DMS153 (cell line): ENCODE measurements around the gene LMX1B.

Experiments
- DNase-seq: peaks from one replicate; lab custom pipeline; 2025; lab: John Stamatoyannopoulos, UW

The LMX1B gene

DNA sequence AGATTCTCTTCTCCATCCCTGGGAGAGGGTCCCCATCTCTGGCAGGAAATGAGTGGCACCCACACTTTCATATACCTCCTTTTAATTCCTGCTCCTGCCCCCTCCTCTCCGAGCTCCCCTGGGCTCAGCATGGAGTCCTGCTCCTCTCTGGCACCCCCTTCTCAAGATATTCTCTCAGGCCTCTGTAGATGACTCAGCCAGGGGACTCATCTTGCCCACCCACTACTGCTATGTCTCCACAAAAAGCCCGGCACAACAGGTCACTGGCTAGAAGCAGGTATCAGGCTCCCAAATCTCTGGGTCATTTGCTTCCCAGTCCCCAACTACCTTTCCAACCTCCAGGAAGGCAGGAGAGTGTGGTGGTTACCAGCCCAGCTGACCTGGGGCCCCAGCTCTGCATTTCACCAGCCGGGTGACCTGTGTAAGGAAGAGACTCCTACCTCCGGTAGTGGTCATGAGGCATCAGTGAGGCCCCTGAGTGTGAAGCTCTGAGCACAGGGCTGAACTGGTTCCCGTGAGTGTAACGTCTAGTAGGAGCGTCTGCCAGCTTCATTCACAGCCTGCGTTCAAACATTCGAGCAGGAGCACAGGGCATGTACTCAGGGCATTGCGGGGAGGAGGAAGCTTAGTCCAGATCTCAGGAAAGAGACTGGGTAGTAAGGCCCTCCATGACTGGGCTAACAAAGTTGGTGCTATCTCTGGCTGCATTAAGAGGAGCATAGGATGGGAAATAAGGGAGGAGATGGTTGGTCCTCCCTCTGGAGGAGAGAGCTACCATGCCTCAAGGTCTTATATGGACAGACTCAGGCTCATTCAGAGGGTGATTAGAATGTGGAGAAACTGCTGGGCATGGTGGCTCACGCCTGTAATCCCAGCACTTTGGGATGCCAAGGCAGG lies 63.7 kb downstream of the LMX1B start:
- DNase-seq, result no peak

DNA sequence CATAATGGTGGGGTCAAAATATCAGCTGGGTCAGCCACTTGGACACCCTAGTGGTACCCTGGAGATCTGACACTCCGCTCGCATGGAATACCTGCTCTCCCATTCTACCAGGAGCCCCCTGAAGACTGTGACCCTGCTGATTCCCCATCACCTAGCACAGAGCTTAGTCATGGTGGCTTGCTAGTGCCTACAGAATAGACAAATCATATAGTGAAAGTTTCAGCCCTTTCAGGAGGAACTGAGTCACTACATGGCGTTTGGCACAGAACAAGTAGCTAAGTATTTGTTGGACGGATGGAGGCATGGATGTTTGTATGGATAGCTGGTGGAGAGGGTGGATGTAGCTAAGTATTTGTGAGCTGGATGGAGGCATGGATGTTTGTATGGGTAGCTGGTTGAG lies 65.3 kb downstream of the LMX1B start:
- no peak for DNase-seq

DNA sequence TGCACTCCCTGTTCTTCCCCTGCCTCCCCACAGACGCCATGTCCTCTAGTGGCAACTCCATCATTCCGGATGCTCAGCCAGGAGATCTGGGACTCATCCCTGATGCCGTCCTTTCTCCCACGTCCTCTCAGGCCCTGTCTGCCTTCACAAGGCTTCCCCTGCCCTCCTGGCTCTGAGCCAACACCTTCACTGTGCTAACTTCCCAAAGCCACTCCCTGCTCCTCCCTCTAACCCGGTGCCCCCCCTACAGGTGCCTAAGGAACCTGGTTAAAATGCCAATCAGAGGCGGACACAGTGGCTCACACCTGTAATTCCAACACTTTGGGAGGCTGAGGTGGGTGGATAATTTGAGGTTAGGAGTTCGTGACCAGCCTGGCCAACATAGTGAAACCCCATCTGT lies 67.6 kb downstream of the LMX1B start:
- DNase-seq, result no peak

DNA sequence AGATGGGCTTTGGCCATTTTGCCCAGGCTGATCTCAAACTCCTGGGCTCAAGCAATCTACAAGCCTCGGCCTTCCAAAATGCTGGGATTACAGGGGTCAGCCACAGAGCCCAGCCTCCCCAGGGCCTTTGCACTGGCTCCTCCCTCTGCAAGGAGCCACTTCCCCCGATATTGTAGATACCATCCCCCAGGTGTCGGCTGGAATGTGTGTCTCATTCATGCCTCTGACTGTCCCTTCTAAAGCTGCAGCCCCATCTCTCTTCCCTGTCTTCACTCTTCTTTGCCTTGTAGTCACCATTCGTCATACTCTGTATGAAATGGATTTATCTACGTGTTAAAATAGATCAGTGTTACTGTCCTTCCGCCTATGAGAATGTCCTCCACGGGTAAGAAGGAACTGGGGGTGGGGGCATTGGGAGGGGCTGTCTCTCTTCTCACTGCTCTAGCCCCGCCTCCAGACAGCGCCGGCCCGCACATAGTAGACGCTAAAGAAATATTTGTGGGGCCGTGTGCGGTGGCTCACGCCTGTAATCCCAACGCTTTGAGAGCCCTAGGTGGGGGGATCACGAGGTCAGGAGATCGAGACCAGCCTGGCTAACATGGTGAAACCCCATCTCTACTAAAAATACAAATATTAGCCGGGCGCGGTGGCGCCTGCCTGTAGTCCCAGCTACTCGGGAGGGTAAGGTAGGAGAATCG lies 68.5 kb downstream of the LMX1B start:
- no peak for DNase-seq

DNA sequence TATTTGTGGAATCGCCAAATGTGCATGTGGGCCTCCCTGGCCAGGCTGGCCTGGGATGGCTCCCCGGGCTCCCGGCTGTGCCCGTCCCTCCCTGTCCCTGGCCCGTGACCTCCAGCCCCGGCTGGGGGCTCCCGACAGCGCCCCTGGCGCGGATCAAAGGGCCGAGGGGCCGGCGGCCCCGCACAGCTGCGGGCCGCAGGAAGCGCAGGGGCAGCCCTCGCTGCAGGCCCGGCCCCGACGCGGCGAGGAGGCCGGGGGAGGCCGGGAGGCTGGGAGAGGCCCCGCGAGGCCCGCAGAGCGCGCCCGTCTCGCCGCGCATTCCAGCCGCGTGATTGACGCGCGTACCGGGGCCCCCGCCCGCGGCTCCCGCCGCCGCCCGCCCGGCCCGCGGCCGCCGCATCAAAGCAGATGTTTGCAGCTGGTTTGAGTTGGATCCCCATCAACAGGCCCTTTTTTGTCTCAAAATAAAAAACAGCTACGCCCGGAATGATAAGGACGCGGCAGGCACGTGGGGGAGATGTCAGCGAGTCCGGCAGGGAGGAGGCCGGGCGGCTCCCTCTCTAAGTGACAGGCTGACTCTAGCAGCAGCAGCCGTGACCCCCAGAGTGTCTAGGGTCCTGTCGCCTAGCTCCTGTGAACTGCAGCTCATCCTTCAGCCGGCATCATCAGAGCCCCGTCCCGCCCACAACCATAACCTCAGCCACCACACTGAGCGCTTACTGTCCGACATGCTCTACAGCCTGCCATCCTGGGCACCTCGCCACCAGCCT lies 69.4 kb downstream of the LMX1B start:
- DNase-seq, result no peak

DNA sequence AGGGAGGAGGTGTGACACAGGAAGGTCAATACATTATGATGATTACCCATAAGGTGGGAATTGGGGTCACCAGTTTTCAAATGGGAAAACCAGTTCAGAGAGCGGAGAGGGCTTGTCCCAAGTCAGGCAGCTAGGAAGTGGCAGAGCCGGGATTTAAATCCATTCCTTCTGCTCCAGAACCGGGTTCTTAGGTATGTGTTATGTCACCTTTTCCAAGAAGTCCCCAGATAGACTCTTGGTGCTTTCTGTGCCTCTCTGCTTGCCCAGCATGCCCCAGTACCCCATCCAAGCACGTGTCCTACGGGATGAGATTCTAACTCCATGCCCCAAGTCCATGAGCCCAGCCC lies 69.9 kb downstream of the LMX1B start:
- DNase-seq, result no peak

DNA sequence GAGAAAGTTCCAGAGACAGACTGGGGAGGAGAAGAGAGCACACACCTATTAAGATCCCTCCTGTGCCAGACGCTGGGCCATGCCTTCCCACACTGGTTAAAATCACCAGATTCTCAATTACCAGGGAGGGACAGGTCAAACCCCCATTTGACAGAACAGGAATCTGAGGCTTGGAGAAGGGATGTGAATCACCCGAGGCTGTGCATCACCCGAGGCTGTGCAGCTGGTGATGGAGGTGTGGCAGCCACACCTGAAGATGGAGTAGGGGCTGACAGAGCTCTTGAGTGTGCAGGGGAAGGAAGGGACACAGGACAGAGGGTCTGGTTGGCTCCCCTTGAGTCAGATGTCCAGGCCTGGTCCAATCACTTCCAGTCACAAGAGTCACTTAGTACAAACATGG lies 70.6 kb downstream of the LMX1B start:
- DNase-seq, result no peak

DNA sequence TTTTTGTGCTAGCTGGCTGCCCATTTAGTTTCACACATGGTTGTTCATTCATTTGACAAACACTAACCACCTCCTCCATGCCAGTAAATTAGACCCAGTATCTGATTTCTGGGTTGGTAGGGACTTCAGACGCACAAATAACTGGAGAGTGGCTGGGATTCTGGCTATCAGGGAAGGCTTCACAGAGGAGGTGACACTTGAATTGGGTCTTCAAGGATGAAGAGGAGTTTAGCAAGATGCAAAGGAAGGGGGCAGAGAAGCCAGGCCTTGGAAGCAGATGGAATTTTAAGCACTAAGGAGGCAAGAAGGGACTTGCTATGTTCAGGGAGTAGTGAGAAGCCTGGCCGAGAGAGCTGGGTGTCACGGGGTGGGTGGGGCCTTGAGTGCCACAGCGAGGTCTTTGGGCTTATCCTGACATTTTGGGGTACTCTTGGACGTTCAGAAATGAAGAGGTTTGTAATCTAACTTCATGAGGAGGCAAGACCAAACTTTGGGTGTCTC lies 71.3 kb downstream of the LMX1B start:
- DNase-seq, result no peak

DNA sequence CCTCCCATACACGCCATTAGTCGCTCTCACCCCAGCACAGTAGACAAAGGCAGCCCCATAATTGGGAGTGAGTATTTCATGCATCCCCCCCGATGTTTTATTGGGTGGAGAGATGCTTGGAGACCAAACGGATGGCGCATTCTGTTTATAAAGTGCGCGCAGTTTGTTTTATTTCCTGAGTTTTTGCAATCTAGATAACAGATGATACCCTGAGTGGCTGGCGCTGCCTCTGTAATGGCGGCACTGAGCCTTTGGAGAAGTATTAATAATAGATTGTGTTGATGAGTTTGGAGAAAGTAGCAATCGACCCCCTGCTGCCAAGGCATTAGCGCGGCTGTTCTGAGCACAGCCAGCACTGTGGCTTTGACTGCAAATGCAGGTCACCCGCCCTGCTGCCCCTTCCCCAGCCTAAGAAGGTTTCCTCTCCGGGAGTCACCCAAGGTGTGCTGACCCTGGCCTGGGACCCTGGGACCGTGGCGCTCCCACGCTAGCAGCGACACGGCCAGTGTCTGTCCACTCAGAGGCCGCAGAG lies 74.3 kb downstream of the LMX1B start:
- DNase-seq, result no peak

DNA sequence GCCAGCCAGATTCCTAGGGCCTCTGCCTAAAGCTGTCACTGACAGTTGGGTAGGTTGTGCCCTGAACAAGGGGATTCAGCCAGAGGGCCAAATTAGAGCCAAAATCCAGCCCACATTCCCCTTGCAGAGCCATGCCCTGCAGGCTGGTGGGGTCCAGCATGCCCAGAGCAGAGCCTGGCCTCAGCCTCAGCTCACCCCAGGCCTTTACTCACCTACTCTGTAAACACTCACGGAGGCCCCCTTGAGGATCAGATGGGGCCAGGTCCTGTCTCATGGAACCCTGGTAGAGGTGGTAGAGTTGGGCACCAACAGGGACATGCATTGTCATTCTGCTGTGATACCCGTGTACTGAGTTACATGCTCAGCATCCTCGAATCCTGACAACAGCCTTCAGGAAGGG lies 74.9 kb downstream of the LMX1B start:
- DNase-seq, result no peak

DNA sequence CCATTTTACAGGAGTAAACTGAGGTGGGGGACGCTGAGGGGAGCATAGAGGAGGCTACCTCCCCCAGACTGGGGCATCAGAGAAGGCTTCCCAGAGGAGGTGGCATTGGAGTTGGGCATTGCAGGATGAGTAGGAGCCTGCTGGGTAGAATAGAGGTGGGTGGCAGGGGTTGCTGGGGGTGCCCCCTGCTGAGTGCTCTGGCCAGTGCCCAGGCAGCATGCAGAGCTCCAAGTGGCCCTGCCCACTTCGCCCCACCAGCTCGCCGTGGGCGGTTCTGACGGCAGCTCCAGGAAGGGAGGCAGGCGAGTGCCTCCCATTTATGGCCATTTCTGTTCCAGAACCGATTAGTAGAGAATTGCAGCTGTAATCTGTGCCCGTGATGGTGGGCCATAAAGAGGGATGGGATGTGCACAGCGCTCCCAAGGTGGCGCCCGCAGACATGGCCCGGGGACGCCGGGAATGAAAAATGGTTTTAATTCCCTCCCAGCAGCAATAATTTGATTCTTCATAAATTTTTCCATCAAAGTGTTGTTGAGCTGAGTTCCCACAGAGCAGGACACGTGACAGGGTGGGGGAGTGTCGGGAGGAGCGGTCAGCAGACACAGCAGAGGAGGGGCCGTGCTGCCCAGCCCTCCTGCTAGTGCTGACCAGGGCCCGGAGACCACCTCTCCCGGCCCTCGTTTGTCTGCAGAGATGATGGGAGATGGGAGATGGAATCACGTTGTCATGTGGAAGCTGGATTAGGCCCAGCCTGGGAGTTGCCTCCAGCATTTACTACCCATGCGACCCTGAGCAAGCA lies 75.5 kb downstream of the LMX1B start:
- no peak for DNase-seq

DNA sequence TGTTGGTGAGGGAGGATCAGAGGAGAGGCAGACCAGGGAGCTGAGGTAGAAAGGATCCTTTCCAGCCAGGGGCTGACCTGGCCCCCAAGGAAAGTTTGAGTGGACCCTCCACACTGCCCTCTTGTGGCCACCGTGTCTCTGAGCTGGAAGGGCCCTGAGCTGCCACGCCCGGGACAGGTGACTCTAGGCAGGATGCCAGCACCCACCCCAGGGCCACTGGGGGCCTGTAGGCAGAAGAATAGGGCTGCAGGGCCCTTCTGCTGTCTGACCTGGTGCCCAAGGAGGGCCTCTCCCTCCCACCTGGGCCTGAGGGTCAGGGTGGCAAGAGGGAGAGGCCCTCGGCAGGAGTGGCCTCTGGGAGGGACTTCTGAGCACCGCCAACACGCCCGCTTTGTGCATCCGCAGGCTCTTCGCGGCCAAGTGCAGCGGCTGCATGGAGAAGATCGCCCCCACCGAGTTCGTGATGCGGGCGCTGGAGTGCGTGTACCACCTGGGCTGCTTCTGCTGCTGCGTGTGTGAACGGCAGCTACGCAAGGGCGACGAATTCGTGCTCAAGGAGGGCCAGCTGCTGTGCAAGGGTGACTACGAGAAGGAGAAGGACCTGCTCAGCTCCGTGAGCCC lies 76.8 kb downstream of the LMX1B start:
- no peak for DNase-seq

DNA sequence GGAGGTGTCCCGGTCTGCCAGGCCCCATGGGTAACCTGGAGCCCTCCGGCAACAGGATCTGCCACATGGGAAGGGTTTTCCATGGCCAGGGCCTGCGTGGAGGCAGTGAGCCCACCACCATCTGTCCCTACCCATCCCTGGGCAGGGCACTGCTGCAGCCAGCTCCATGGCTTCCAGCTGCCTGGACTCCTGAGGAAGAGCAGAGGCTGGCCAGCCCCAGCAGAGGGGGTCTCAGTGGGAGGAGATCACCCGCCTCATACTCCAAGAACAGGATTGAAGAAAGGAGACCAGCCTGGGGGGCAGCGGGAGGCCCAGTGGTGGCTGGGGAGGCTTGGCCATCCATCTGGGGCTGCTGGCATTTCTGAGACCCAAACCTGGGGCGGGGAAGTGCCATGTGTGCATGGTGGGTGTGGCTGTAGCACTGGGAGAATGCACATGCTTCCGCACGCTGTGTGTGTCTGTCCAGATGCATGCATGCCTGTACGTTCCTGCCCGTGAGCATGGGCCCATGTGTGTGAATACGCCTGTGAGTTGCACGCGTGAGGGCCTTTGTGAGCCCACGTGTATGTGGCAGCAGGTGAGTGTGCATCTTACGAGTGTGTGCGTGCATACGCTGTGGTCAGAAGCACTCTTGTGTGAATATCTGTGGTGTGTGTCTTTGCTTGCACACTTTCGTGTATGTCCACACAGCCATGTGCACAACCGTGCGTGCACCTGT lies 78.5 kb downstream of the LMX1B start:
- DNase-seq, result no peak

DNA sequence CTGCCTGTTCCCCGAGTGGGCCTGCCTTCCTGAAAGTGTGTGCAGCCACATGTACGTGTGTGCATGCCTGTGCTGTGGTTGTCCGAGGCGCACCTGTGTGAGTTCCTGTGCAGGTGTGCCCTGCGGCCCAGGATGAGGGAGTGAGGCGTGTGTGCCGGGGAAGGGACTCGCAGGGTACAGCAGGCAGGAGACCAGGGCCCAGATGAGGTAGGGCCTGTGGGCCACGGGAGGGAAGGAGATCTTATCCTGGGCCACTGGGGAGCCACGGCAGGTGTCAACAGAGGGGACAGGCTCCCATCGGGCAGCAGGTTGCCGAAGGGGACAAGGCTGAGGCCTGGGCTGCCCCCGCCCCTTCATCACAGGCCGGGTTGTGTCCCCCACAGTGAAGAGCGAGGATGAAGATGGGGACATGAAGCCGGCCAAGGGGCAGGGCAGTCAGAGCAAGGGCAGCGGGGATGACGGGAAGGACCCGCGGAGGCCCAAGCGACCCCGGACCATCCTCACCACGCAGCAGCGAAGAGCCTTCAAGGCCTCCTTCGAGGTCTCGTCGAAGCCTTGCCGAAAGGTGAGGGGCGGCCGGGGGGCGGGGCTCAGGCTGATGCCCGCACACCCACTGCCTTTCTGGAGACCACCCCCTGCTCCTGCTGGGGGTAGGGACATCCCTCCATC lies 79.2 kb downstream of the LMX1B start:
- DNase-seq, result no peak

DNA sequence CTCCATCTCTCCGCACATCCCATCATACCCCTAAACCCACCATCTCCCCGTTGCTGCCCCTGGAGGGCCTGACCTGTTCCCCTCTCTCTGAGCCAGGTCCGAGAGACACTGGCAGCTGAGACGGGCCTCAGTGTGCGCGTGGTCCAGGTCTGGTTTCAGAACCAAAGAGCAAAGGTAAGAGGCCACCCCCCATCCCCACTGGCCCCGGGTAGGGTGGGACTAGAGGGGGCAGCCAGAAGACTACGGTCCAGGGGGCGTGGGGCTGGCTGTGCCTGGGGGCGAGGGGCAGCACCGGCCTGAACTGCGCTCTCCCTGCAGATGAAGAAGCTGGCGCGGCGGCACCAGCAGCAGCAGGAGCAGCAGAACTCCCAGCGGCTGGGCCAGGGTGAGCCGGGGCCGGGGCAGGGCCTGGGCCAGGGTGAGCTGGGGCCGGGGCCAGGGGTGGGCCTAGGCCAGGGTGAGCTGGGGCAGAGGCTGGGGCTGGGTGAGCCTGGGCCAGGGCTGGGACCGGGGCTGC lies 79.8 kb downstream of the LMX1B start:
- DNase-seq, result no peak

DNA sequence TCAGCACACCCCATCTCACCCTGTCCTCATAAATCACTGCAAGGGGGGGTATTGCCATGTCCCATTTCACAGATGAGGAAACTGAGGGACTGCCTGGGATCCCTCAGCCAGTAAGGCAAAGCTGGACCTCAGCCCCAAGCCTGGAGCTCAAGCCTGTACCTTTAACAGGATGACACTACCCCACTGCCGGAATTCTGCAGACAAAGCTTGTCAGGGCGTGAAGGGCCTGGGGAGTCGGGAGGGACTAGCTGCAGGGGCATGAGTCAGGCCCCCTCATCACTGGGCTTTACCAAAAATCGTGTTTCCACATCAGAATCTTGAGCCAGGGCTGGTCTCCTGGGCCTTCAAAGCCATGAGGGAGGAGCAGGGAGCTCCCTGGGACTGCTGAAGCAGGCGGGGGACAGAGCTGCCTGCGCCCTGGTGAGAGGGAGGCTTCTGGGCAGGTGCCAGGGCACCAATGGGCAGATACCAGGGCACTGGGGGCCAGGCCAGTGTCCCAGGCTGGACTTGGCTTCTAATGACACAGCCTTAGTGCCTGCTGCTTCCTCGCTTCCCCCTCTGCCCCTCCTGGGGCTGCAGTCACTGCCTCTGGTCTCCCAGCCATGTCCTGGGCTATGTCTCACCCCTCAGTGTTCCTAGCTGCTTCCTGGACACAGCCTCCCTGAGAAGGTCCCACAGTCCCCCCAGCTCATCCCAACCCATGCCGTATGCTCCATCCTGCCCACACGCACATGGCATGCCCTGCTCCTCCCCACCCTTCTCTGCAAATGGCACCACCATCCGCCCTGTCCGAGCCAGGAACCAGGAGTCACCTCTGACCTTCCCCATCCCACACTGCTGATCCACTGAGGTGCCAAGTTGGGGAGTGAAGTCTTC lies 80.7 kb downstream of the LMX1B start:
- DNase-seq, result no peak

DNA sequence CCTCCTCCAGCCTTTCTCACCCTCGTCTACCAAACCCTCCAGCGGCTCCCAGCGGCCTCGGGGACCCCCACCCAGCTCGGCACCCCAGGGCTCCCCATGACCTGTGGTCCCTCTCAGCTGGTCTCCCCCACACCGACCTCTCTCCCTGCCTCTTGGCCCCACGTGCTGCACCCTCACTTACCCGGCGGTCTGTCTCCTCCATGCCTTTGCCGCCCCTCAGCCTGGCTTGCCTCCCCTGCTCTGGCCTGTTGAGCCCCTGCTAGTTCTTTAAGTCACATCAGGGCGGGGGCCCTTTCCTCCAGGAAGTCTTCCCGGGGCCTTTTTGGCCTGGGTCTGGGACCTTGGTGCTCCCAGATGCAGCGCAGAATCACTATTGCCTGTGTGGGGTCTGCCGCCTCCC lies 81.5 kb downstream of the LMX1B start:
- DNase-seq, result no peak

DNA sequence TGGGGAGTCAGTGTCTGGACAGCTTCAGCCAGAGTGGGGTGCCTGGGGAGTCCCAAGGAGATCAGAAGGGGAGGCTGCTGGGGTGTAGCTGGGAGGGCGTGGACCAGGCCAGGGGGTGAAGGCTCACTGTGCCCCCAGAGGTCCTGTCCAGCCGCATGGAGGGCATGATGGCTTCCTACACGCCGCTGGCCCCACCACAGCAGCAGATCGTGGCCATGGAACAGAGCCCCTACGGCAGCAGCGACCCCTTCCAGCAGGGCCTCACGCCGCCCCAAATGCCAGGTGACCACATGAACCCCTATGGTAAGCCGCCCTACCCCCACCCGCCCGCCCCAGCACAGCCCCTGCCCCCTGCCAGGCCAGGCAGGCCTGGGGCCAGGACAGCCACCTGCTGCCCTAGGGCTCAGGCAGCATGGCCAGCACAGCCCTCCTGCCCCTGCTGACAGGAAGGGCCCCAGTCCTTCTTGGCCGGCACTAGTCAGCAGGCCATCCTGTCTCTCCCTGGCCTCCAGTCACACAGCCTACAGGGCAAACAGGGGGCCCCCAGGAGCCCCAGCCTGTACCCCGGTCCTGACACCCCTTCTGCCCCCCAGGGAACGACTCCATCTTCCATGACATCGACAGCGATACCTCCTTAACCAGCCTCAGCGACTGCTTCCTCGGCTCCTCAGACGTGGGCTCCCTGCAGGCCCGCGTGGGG lies 82.1 kb downstream of the LMX1B start:
- no peak for DNase-seq
